Gastroesophageal sphincter (tissue), 3 donors: ENCODE measurements around the gene ZFYVE9.

Experiments used
- POLR2A ChIP-seq, 2 donors: fragments of 450-650 bp; IDR thresholded peaks; one replicate each; pipeline ENCODE4 v1.6.1; 2017; ENCODE audit warnings: antibody characterized with exemption in 2 of 2, mild to moderate bottlenecking in 2 of 2, moderate library complexity in 1 of 2
- TF ChIP-seq, protein P1 (sequence below), 4 experiments: fragments of 200-600 bp in 2 of 4; fragments of 450-650 bp in 2 of 4; sonication (generic) in 1 of 4; IDR thresholded peaks; one replicate each; pipeline ENCODE4 v1.5.1; 2017 to 2019; ENCODE audit warnings: antibody characterized with exemption in 4 of 4, mild to moderate bottlenecking in 2 of 4, moderate library complexity in 2 of 4

DNA sequence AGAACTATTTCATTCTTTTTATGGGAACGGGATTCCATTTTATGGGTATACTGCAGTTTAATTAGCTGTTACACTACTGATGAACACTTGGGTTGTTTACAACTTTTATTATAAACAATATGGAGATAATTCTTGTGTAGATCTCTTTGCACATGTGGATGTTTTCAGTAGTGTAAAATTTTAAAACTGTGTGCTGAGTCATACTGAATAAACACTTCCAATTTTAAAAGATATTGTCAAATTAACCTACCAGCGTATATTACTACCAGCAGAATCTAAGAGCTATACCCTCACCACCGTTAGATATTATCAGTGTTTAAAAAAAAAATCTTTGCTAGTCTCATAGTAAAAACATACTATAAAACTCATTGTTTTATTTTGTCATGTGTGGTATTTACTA, 118.0 kb downstream of the ZFYVE9 start:
- TF ChIP-seq, protein P1, sequence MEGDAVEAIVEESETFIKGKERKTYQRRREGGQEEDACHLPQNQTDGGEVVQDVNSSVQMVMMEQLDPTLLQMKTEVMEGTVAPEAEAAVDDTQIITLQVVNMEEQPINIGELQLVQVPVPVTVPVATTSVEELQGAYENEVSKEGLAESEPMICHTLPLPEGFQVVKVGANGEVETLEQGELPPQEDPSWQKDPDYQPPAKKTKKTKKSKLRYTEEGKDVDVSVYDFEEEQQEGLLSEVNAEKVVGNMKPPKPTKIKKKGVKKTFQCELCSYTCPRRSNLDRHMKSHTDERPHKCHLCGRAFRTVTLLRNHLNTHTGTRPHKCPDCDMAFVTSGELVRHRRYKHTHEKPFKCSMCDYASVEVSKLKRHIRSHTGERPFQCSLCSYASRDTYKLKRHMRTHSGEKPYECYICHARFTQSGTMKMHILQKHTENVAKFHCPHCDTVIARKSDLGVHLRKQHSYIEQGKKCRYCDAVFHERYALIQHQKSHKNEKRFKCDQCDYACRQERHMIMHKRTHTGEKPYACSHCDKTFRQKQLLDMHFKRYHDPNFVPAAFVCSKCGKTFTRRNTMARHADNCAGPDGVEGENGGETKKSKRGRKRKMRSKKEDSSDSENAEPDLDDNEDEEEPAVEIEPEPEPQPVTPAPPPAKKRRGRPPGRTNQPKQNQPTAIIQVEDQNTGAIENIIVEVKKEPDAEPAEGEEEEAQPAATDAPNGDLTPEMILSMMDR (IDR thresholded peaks at IDR 0.05) = no peak
- TF ChIP-seq POLR2A (IDR thresholded peaks at IDR 0.05) = no peak
